ENCODE measurements around the gene ITM2A. TPM values are rescaled to one million over a fixed set of nuclear protein-coding genes. Genes with fewer than 3 reads are reported as not detected.

The ITM2A gene
- total and polyA plus RNA-seq, 11 donors: 31.0 to 83.7 (median 61.0) TPM

GRCh38 chrX:79412166-79412565 is 45.0 kb upstream of the ITM2A start:
- Histone ChIP-seq H3K27ac (no peak overlapping the region), H3K36me3 (no peaks in the 10 kb centered on the region), H3K4me1 (no peaks in the 10 kb centered on the region), H3K9me3 (no peaks in the 10 kb centered on the region), H3K4me3 (peak overlapping the region in 2 of 12 donors; percentile 36 to 51), H3K27me3 (no peaks in the 10 kb centered on the region)
- ATAC-seq (no peak), DNase-seq (no peak)
- WGBS, 4 donors: 40 to 58% (median 46%) methylated on average over 3 of the region's 3 CpGs
- TF ChIP-seq CTCF (IDR thresholded peaks at IDR 0.05) (no peak), POLR2A (IDR thresholded peaks at IDR 0.05) (no peak)
- intact Hi-C loops (cut with DNase I): loop anchor here in 8 of 10 donors (2.0 to 10.0 kb wide), 5 partner anchors 43 to 867 kb away; no protein-coding TSS in a partner anchor

- H3K27ac ChIP-seq: no peak overlapping the region
- no peaks in the 10 kb centered on the region for H3K27me3 ChIP-seq
- DNase-seq (no peak), ATAC-seq (no peak)
- intact Hi-C loops (cut with DNase I): loop anchor here in 8 of 10 donors (5.0 to 10.0 kb wide), 4 partner anchors 135 to 865 kb away; no protein-coding TSS in a partner anchor
- TF ChIP-seq POLR2A (IDR thresholded peaks at IDR 0.05) (no peak), CTCF (IDR thresholded peaks at IDR 0.05) (no peak)
- H3K4me3 ChIP-seq: no peak overlapping the region
- no peaks in the 10 kb centered on the region for H3K9me3 ChIP-seq
- H3K36me3 ChIP-seq: no peaks in the 10 kb centered on the region
- no peaks in the 10 kb centered on the region for H3K4me1 ChIP-seq
Observed at GRCh38 chrX:79409657-79410056, 42.5 kb upstream of the ITM2A start.

GRCh38 chrX:79408623-79409322 is 41.6 kb upstream of the ITM2A start:
- TF ChIP-seq POLR2A (IDR thresholded peaks at IDR 0.05) (no peak), CTCF (IDR thresholded peaks at IDR 0.05) (no peak)
- Histone ChIP-seq H3K4me3 (no peak overlapping the region), H3K36me3 (no peaks in the 10 kb centered on the region), H3K9me3 (no peaks in the 10 kb centered on the region), H3K27ac (no peak overlapping the region), H3K27me3 (no peaks in the 10 kb centered on the region), H3K4me1 (no peaks in the 10 kb centered on the region)
- DNase-seq (no peak), ATAC-seq (no peak)
- intact Hi-C loops (cut with DNase I): no loop called here
- 75 to 91% (median 86%) methylated on average over 3 of the region's 3 CpGs for WGBS, 4 donors

- WGBS, 4 donors: 61 to 75% (median 66%) methylated on average over 4 of the region's 4 CpGs
- intact Hi-C loops (cut with DNase I): no loop called here
Observed at GRCh38 chrX:79400623-79401022, 33.5 kb upstream of the ITM2A start.

More at GRCh38 chrX:79400623-79401022, 33.5 kb upstream of the ITM2A start:
- H3K4me1 ChIP-seq: no peaks in the 10 kb centered on the region
- H3K27ac ChIP-seq: no peak overlapping the region
- no peak overlapping the region for H3K4me3 ChIP-seq
- TF ChIP-seq POLR2A (IDR thresholded peaks at IDR 0.05) (no peak), CTCF (IDR thresholded peaks at IDR 0.05) (no peak)
- H3K36me3 ChIP-seq: no peaks in the 10 kb centered on the region
- H3K9me3 ChIP-seq: no peaks in the 10 kb centered on the region
- DNase-seq (no peak), ATAC-seq (no peak)
- H3K27me3 ChIP-seq: no peaks in the 10 kb centered on the region
